Measurements from ENCODE around the gene NEFH. TPM values are rescaled to one million over a fixed set of nuclear protein-coding genes. Genes with fewer than 3 reads are reported as not detected.
A peak's percentile ranks its signal among the peaks of the same experiment; 100 is the strongest.

The NEFH gene
- total RNA-seq, 2 experiments from 2014 or later: 7.5 to 8.6 TPM

DNA sequence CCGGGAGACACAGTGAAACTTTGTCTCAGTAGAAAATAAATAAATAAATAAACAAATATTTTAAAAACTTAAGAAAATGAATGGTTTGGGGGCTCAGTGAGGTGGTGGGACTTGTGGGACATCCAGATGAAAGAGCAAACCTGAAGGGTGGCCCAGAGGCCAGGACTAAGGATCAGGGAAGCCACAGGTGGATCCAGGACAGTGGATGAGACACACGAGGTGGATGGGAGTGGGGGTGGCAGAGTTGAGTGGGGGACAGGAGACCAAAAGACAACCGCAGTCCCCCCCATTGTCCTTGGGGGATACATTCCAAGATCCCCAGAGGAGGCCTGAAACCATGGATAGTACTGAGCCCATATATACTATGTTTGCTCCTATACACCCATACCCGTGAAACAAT lies 34.5 kb upstream of the NEFH start:
- Mint-ChIP-seq H3K9me3 (no peaks in the 10 kb centered on the region), H3K27me3 (peaks cover 5% of the 10 kb centered on the region), H3K36me3 (ENCODE audit: low read depth) (no peaks in the 10 kb centered on the region), H3K4me3 (no peak overlapping the region), H3K27ac (no peak overlapping the region), H3K4me1 (ENCODE audit: low read depth) (no peaks in the 10 kb centered on the region)
- DNase-seq: no peak
- ChIA-PET CTCF (no interaction called here), POLR2A (no interaction called here)
- intact Hi-C loops (cut with micrococcal nuclease): no loop called here
- TF ChIP-seq, protein P1, sequence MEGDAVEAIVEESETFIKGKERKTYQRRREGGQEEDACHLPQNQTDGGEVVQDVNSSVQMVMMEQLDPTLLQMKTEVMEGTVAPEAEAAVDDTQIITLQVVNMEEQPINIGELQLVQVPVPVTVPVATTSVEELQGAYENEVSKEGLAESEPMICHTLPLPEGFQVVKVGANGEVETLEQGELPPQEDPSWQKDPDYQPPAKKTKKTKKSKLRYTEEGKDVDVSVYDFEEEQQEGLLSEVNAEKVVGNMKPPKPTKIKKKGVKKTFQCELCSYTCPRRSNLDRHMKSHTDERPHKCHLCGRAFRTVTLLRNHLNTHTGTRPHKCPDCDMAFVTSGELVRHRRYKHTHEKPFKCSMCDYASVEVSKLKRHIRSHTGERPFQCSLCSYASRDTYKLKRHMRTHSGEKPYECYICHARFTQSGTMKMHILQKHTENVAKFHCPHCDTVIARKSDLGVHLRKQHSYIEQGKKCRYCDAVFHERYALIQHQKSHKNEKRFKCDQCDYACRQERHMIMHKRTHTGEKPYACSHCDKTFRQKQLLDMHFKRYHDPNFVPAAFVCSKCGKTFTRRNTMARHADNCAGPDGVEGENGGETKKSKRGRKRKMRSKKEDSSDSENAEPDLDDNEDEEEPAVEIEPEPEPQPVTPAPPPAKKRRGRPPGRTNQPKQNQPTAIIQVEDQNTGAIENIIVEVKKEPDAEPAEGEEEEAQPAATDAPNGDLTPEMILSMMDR (IDR thresholded peaks at IDR 0.05): no peak
- ATAC-seq: no peak

DNA sequence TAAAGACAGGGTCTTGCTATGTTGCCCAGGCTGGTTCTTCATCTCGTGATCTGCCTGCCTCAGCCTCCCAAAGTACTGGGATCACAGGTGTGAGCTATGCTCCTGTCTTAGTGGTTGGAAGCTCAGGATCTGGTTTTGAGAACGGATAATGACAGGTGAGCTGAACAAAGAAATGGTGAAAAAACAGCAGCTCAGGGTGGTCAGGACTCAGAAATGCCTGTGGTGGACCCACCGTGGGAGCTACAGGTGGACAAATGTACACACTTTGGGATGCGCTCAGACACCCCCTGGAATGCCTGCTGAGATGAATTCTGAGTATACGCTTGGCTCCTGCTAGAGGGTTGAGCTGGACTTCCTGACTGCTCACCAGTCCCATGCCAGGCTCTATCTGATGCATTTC lies 32.1 kb upstream of the NEFH start:
- DNase-seq: no peak
- Mint-ChIP-seq H3K4me1 (ENCODE audit: low read depth) (no peaks in the 10 kb centered on the region), H3K9me3 (no peaks in the 10 kb centered on the region), H3K36me3 (ENCODE audit: low read depth) (no peaks in the 10 kb centered on the region), H3K27ac (no peak overlapping the region), H3K4me3 (no peak overlapping the region), H3K27me3 (peaks cover 3% of the 10 kb centered on the region)
- ChIA-PET POLR2A (no interaction called here), CTCF (no interaction called here)
- no peak for ATAC-seq
- intact Hi-C loops (cut with micrococcal nuclease): no loop called here
- TF ChIP-seq, protein P1 (IDR thresholded peaks at IDR 0.05): no peak

DNA sequence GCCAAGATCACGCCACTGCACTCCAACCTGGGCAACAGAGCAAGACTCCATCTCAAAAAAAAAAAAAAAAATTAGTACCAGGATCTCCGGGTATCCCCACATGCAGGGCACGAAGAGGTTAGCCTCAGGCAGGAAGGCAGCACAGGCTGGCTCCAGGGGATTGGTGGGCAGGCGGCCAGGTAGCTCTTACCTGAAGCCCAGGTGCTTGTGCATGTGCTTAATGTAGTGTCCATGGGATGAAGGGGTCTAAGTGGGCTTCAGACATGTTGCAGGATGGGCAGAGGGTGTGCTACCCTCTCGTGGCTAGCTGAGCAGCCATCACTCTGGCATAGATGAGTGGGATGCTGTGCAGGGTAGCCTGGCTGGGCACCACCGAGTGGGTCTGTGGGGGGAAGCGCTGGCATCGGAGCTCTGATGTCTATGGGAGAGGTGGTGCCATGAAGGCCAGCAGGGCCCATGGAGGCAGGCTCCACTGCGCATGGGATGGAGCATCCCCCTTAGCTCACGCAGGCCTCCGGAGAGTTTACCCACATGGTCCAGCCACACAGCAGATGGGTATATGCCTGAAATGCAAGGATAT lies 30.6 kb upstream of the NEFH start:
- Mint-ChIP-seq H3K4me3 (no peak overlapping the region), H3K9me3 (no peaks in the 10 kb centered on the region), H3K27ac (no peak overlapping the region), H3K4me1 (ENCODE audit: low read depth) (no peaks in the 10 kb centered on the region), H3K27me3 (no peaks in the 10 kb centered on the region), H3K36me3 (ENCODE audit: low read depth) (no peaks in the 10 kb centered on the region)
- DNase-seq (no peak), ATAC-seq (no peak)
- CTCF ChIA-PET: no interaction called here
- TF ChIP-seq, protein P1 (IDR thresholded peaks at IDR 0.05): no peak
- POLR2A ChIA-PET: interaction anchor here (1.0 kb wide), 1 partner anchor 52 kb away, joined by 4 read pairs; no protein-coding TSS in a partner anchor
- intact Hi-C loops (cut with micrococcal nuclease): no loop called here

DNA sequence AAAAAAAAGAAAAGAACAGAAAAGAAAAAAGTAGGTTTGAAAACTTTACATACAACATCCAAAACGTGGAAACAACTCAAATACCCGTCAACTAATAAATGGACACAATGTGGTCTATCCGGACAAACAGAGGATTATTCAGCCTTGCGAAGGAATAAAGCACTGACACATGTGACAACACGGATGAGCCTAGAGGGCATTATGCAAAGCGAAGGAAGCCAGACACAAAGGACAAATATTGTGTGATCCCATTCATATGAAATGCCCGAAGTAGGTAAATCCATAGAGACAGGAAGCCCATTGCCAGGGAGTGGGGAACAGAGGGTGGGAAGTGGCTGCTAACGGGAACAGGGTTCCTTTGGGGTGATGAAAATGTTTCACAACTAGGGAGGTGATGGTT lies 29.8 kb upstream of the NEFH start:
- no peak for DNase-seq
- TF ChIP-seq, protein P1 (IDR thresholded peaks at IDR 0.05): no peak
- no peaks in the 10 kb centered on the region for H3K36me3 Mint-ChIP-seq (ENCODE audit: low read depth)
- intact Hi-C loops (cut with micrococcal nuclease): no loop called here
- no peak overlapping the region for H3K27ac Mint-ChIP-seq
- POLR2A ChIA-PET: no interaction called here
- H3K4me1 Mint-ChIP-seq (ENCODE audit: low read depth): no peaks in the 10 kb centered on the region
- CTCF ChIA-PET: no interaction called here
- H3K9me3 Mint-ChIP-seq: no peaks in the 10 kb centered on the region
- ATAC-seq: no peak
- H3K4me3 Mint-ChIP-seq: no peak overlapping the region
- no peaks in the 10 kb centered on the region for H3K27me3 Mint-ChIP-seq

DNA sequence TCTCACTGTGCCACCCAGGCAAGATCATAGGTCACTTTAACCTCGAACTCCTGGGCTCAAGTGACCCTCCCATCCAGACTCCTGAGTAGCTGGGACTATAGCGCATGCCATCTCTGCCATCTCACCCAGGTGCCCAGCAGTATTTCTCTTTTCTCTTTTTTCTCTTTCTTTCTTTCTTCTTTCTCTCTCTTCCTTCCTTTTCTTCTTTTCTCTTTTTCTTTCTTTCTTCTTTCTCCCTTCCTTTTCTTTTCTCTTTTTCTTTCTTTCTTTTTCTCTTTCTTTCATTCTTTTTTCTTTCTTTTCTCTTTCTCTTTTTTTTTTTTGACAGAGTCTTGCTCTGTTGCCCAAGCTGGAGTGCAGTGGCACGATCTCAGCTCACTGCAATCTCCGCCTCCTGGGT lies 28.2 kb upstream of the NEFH start:
- no peaks in the 10 kb centered on the region for H3K4me1 Mint-ChIP-seq (ENCODE audit: low read depth)
- H3K36me3 Mint-ChIP-seq (ENCODE audit: low read depth): no peaks in the 10 kb centered on the region
- TF ChIP-seq, protein P1 (IDR thresholded peaks at IDR 0.05): peak; percentile 30
- ATAC-seq: no peak
- no peaks in the 10 kb centered on the region for H3K9me3 Mint-ChIP-seq
- H3K4me3 Mint-ChIP-seq: no peak overlapping the region
- ChIA-PET POLR2A (no interaction called here), CTCF (no interaction called here)
- intact Hi-C loops (cut with micrococcal nuclease): no loop called here
- H3K27me3 Mint-ChIP-seq: no peaks in the 10 kb centered on the region
- H3K27ac Mint-ChIP-seq: no peak overlapping the region
- no peak for DNase-seq

Data from activated CD8-positive, alpha-beta T cell treated with anti-CD3 and anti-CD28 coated beads for 36 hours (primary cell).